Measurements from ENCODE around the gene ELK1. TPM values are rescaled to one million over a fixed set of nuclear protein-coding genes. Genes with fewer than 3 reads are reported as not detected.

ELK1 gene
- total and polyA plus RNA-seq, 10 of the 15 experiments (the other 5 are each of a cell fraction or from before 2014, with no cell fraction given): 4.1 to 55.5 (median 32.9) TPM

DNA sequence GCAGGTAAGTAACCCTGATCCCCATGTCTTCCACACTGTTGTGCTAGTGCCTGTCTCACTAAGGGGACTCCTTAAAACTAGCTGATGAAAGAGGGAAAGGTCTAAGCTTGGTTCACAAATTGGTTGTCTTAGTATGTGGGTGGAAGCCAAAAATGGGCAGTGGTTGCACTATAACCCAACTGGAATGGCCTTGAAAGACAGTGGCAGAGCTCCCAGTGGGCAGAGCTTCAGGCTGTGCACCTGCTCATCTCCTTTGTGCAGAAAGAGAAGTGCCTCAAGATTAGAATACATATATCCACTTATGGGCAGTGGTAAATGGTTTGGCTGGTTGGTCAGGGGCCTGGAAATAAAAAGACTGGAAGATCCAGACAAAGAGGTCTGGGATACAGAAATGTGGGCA, 37.9 kb downstream of the ELK1 start:
- no peaks in the 10 kb centered on the region for H3K9me3 ChIP-seq (replicated peaks; ENCODE audit: control insufficient read depth, insufficient read depth, low read length)
- H3K9ac ChIP-seq (ENCODE audit: control insufficient read depth, insufficient read depth, low read length): no peak overlapping the region
- no peaks in the 10 kb centered on the region for H3K79me2 ChIP-seq (ENCODE audit: control insufficient read depth, insufficient read depth, low read length)
- no peak overlapping the region for H3K4me3 ChIP-seq
- H3K27ac ChIP-seq (ENCODE audit: control insufficient read depth, insufficient read depth): no peak overlapping the region
- intact Hi-C loops (cut with micrococcal nuclease; ENCODE audit: unreplicated experiment): no loop called here
- DNase-seq (ENCODE audit: low read depth, low spot score): no peak
- H3K27me3 ChIP-seq (replicated peaks in 1 of 2; ENCODE audit: control insufficient read depth in 2 of 2, insufficient read depth in 2 of 2, low read length in 1 of 2): no peaks in the 10 kb centered on the region
- in situ Hi-C loops (cut with MboI): no loop called here
- H3K36me3 ChIP-seq (ENCODE audit: control insufficient read depth in 2 of 2, insufficient read depth in 2 of 2, low read length in 1 of 2): no peaks in the 10 kb centered on the region
- H3K4me1 ChIP-seq (ENCODE audit: control insufficient read depth, insufficient read depth, low read length): no peaks in the 10 kb centered on the region
- POLR2A ChIA-PET: no interaction called here
- no peak overlapping the region for H2AFZ ChIP-seq (ENCODE audit: control insufficient read depth, low read depth, low read length)
- FAIRE-seq: no peak
- CTCF ChIA-PET: interaction anchor here (0.6 kb wide), 1 partner anchor 15 kb away, joined by 3 read pairs; no protein-coding TSS in a partner anchor
- RAD21 ChIA-PET (ENCODE audit: unreplicated experiment): no interaction called here
- no TSS peak for BruUV-seq (replicated peaks)
- ATAC-seq: no peak
- no peak overlapping the region for H3K4me2 ChIP-seq (ENCODE audit: control insufficient read depth, insufficient read depth)
- SMC1A ChIA-PET (ENCODE audit: uncharacterized antibody, unreplicated experiment): interaction anchor here (2.0 kb wide), 1 partner anchor 14 kb away, joined by 8 read pairs; no protein-coding TSS in a partner anchor
- TF ChIP-seq, protein P1, sequence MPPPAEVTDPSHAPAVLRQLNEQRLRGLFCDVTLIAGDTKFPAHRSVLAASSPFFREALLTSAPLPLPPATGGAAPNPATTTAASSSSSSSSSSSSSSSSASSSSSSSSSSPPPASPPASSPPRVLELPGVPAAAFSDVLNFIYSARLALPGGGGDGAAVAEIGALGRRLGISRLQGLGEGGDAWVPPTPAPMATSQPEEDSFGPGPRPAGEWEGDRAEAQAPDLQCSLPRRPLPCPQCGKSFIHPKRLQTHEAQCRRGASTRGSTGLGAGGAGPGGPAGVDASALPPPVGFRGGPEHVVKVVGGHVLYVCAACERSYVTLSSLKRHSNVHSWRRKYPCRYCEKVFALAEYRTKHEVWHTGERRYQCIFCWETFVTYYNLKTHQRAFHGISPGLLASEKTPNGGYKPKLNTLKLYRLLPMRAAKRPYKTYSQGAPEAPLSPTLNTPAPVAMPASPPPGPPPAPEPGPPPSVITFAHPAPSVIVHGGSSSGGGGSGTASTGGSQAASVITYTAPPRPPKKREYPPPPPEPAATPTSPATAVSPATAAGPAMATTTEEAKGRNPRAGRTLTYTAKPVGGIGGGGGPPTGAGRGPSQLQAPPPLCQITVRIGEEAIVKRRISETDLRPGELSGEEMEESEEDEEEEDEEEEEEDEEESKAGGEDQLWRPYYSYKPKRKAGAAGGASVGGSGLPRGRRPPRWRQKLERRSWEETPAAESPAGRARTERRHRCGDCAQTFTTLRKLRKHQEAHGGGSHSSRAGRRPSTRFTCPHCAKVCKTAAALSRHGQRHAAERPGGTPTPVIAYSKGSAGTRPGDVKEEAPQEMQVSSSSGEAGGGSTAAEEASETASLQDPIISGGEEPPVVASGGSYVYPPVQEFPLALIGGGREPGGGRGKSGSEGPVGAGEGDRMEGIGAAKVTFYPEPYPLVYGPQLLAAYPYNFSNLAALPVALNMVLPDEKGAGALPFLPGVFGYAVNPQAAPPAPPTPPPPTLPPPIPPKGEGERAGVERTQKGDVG (CRISPR knock-in tag; IDR thresholded peaks at IDR 0.05): no peak
- TF ChIP-seq IKZF1 (conservative IDR thresholded peaks at IDR 0.05): no peak
- TF ChIP-seq POLR2AphosphoS2 (IDR thresholded peaks at IDR 0.05; ENCODE audit: low read depth, low read length): no peak
- TF ChIP-seq YY1 (IDR thresholded peaks at IDR 0.05; ENCODE audit: low read depth, low read length): no peak
- H4K20me1 ChIP-seq (ENCODE audit: control insufficient read depth, insufficient read depth): no peaks in the 10 kb centered on the region

DNA sequence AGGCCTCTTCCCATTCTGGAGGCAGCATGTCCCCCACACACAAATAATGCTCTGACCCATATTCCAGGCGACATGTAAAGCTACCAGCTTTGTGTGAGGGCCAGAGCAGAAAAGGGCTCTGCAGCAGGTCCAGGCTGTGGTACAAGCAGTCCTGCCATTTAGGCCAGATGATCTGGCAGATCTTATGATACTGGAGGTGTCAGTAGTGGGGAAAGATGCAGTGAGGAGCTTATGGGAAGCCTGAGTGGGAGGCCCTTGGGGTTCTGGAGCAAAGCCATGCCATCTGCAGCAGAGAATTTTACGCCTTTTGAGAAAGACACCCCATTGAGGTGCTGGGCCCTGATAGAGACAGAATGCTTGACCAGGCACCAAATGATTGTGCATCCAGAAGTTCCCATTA, 38.4 kb downstream of the ELK1 start:
- Histone ChIP-seq H4K20me1 (ENCODE audit: control insufficient read depth, insufficient read depth) (no peaks in the 10 kb centered on the region), H3K79me2 (ENCODE audit: control insufficient read depth, insufficient read depth, low read length) (no peaks in the 10 kb centered on the region), H3K4me1 (ENCODE audit: control insufficient read depth, insufficient read depth, low read length) (no peaks in the 10 kb centered on the region), H3K4me2 (ENCODE audit: control insufficient read depth, insufficient read depth) (no peak overlapping the region), H3K9ac (ENCODE audit: control insufficient read depth, insufficient read depth, low read length) (no peak overlapping the region), H2AFZ (ENCODE audit: control insufficient read depth, low read depth, low read length) (no peak overlapping the region), H3K27me3 (replicated peaks in 1 of 2; ENCODE audit: control insufficient read depth in 2 of 2, insufficient read depth in 2 of 2, low read length in 1 of 2) (no peaks in the 10 kb centered on the region), H3K36me3 (ENCODE audit: control insufficient read depth in 2 of 2, insufficient read depth in 2 of 2, low read length in 1 of 2) (no peaks in the 10 kb centered on the region), H3K9me3 (replicated peaks; ENCODE audit: control insufficient read depth, insufficient read depth, low read length) (no peaks in the 10 kb centered on the region), H3K27ac (ENCODE audit: control insufficient read depth, insufficient read depth) (no peak overlapping the region), H3K4me3 (no peak overlapping the region)
- intact Hi-C loops (cut with micrococcal nuclease; ENCODE audit: unreplicated experiment): no loop called here
- DNase-seq (ENCODE audit: low read depth, low spot score) (no peak), ATAC-seq (no peak), FAIRE-seq (no peak)
- ChIA-PET SMC1A (ENCODE audit: uncharacterized antibody, unreplicated experiment) (no interaction called here), RAD21 (ENCODE audit: unreplicated experiment) (no interaction called here), CTCF (interaction anchor here (0.6 kb wide), 1 partner anchor 15 kb away, joined by 3 read pairs; no protein-coding TSS in a partner anchor), POLR2A (no interaction called here)
- WGBS (ENCODE audit: insufficient coverage, insufficient replicate concordance, low lambda C conversion rate, missing lambda C conversion rate): 39% methylated on average over 2 of the region's 2 CpGs
- in situ Hi-C loops (cut with MboI): no loop called here
- BruUV-seq (replicated peaks): no TSS peak
- TF ChIP-seq SUPT20H (IDR thresholded peaks at IDR 0.05; ENCODE audit: borderline replicate concordance, control insufficient read depth, low read depth, low read length) (no peak), FOS (IDR thresholded peaks at IDR 0.05; ENCODE audit: borderline replicate concordance, extremely low read depth, insufficient read length) (no peak), NFIC (IDR thresholded peaks at IDR 0.05; ENCODE audit: low read depth, low read length) (no peak), RBBP5 (conservative IDR thresholded peaks at IDR 0.05) (no peak), TBL1XR1 (IDR thresholded peaks at IDR 0.05; ENCODE audit: low read depth, low read length) (no peak), MXI1 (IDR thresholded peaks at IDR 0.05; ENCODE audit: low read depth, low read length) (no peak), CEBPB (IDR thresholded peaks at IDR 0.05; ENCODE audit: borderline replicate concordance in 1 of 2, low read depth in 2 of 2, low read length in 2 of 2) (no peak)
- TF ChIP-seq, protein P2, sequence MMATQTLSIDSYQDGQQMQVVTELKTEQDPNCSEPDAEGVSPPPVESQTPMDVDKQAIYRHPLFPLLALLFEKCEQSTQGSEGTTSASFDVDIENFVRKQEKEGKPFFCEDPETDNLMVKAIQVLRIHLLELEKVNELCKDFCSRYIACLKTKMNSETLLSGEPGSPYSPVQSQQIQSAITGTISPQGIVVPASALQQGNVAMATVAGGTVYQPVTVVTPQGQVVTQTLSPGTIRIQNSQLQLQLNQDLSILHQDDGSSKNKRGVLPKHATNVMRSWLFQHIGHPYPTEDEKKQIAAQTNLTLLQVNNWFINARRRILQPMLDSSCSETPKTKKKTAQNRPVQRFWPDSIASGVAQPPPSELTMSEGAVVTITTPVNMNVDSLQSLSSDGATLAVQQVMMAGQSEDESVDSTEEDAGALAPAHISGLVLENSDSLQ (IDR thresholded peaks at IDR 0.05): no peak
- TF ChIP-seq, protein P3, sequence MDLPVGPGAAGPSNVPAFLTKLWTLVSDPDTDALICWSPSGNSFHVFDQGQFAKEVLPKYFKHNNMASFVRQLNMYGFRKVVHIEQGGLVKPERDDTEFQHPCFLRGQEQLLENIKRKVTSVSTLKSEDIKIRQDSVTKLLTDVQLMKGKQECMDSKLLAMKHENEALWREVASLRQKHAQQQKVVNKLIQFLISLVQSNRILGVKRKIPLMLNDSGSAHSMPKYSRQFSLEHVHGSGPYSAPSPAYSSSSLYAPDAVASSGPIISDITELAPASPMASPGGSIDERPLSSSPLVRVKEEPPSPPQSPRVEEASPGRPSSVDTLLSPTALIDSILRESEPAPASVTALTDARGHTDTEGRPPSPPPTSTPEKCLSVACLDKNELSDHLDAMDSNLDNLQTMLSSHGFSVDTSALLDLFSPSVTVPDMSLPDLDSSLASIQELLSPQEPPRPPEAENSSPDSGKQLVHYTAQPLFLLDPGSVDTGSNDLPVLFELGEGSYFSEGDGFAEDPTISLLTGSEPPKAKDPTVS (IDR thresholded peaks at IDR 0.05; ENCODE audit: low read depth, low read length): no peak
